ENCODE data around the gene MET.
"Not testable (repeated sequence)": the region's sequence is repeated elsewhere in the genome, so short reads cannot be mapped to it uniquely, and the experiment has no call there.

MET gene

DNA sequence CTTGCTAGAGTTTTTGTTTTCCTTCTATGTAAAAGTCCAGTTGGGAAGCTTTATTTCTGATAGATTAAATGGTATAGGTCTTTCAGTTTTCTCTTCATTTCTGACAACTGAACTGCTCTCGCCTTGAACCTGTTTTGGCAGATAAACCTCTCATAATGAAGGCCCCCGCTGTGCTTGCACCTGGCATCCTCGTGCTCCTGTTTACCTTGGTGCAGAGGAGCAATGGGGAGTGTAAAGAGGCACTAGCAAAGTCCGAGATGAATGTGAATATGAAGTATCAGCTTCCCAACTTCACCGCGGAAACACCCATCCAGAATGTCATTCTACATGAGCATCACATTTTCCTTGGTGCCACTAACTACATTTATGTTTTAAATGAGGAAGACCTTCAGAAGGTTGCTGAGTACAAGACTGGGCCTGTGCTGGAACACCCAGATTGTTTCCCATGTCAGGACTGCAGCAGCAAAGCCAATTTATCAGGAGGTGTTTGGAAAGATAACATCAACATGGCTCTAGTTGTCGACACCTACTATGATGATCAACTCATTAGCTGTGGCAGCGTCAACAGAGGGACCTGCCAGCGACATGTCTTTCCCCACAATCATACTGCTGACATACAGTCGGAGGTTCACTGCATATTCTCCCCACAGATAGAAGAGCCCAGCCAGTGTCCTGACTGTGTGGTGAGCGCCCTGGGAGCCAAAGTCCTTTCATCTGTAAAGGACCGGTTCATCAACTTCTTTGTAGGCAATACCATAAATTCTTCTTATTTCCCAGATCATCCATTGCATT is 27.1 kb downstream of the MET start:
- no peak for DNase-seq (ENCODE audit: low spot score)

DNA sequence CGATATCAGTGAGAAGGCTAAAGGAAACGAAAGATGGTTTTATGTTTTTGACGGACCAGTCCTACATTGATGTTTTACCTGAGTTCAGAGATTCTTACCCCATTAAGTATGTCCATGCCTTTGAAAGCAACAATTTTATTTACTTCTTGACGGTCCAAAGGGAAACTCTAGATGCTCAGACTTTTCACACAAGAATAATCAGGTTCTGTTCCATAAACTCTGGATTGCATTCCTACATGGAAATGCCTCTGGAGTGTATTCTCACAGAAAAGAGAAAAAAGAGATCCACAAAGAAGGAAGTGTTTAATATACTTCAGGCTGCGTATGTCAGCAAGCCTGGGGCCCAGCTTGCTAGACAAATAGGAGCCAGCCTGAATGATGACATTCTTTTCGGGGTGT is 27.7 kb downstream of the MET start:
- no peak for DNase-seq (ENCODE audit: low spot score)

DNA sequence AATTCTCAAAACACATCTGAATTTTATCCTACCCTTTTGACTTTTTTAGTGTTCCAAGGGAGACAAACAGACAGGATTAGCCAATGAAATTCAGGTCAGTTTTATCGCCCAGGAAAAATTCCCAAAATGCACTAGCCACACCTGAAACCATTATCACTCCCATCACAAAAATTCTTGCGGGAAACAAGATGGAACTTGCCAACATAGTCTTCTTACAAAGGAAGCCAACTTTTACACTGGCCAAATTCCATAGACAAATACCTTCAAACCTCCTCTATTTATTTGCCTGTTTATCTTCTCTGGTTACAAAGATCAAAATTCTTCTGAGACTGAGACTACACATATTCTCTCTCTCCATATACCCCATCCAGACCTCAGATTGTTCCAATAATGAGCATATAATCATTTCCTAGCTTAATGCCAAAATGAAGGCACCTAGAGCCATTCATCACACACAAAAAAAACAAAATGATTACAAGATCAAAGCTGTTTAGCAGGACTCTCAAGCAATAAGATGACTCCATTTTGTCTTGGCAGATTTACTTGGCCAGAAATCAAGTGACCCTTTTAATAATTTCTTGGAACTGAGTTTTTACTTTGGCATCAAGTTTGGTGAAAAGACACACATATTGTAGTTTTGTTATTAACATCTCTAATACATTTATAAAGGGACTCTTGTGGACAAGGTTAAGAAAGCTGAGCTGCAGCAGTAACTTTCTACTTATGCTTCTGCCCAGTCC is 30.2 kb downstream of the MET start:
- no peak for DNase-seq (ENCODE audit: low spot score)

DNA sequence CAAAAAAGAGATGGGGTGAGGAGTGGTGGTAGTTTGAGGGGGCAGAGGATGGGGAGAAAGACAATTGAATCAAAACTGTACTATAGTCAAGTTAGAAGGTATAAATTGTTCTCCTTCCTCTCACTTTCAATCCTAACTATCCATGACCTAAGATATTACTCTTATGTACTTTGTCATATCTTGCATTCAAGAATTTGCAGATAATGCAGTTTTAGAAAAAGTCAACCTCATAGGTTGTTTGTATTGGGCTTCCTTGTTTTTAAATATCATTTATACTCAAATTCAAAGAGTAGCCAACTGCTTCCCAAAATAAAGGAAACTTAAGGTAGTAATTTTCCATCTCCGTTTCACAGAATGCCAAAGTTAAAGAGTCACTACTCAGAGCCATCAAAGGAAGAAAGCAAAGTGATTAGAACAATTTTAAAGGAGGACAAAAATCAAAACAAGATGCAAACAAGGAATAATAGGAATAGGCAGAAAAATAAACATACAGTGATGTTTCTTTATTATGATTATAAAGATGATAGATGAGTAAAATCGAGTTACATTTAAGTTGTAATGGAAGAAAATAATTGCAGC is 32.7 kb downstream of the MET start:
- no peak for DNase-seq (ENCODE audit: low spot score)

DNA sequence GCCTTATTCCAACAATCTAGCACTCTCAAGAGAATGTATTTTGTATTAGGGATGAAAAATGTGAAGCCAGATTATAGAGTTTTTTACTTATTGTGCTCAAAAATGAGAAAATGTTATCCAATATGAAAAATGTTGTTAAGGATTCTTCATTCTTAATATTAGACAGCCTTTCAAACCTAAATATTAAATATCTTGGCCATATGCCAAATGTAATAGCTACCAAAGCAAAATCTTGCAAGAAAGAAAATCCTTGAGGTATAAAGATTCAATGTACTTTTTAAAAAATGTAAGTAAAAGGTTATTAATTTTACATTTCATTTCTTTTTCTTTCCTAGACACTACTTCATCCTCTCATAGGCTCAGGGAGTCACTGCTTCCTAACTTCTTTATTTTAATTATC is 33.4 kb downstream of the MET start:
- no peak for DNase-seq (ENCODE audit: low spot score)

DNA sequence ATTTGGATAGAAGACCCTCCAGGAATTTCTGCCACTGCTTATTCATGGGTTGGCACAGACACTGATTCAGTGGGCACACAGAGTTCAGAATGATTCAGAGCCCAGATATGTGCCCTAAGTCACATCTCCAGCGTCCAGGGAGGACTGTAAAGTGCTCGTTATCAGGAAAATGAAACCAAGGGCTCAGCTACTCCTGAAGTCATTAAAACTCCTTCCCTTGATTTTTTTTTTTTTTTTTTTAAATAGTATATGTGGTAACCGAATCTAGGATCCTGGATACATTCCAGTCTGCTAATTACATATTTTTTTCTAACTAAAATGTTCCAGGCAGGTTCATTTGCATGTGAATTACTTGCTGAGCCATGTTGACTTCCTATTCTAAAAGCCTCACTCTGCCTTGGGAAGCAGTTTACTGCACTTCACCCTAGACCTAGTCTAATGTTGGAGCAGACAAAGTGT is 34.7 kb downstream of the MET start:
- DNase-seq (ENCODE audit: low spot score), result no peak

DNA sequence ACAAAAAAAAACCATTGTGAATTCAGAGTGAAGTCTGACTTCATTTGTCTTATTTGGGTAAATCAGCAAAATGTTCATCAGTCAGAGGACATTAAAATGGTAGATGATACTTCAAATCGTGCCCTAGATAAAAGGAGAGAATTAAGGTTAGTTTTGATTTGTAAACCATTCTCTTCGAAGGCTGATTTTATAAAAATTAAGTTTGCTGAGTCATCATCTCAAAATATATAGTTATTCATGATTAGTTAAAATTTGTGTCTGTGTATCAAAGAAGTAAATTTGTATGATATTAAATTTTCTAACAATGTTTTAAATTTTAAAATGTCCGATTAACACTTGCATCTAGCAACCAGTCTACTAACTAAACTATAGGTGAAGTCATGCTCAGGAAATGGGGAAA is 35.3 kb downstream of the MET start:
- DNase-seq (ENCODE audit: low spot score), result no peak

DNA sequence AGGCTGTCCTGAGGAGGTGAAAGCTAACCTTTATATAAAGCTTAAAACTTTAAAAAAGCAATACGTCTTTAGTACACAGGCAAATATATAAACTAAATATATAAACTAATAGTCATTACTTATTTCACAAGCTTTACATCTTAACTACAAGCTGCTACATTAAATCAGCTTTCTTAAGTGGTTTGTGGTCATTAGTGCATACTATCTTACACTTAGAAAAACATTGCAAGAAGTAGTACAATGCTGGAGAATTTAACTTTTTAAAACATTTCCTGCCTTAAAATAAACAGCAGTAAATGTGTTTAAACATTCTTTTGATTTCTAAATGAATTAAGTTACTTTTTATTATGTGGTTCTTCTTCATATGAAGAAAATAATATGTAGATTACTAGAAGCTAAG is 36.3 kb downstream of the MET start:
- DNase-seq (ENCODE audit: low spot score), result no peak

DNA sequence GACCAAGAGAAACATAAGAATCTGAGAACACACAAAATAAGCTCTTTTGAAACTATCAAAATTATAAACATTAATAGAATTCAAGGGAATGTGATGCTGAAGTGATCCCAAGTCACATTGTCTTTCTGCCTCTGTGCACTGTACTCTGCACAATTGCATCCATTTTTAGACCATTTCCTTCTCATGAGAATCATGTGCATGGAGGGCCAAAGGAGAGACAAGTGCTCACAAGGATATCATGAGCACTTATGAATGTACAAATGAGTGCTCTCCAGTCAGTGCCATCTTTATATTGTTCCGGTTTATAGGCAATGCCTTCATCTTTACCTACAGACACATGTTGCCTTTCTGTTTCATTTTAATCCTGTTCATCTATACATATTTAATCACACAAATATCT is 36.9 kb downstream of the MET start:
- DNase-seq (ENCODE audit: low spot score), result no peak

DNA sequence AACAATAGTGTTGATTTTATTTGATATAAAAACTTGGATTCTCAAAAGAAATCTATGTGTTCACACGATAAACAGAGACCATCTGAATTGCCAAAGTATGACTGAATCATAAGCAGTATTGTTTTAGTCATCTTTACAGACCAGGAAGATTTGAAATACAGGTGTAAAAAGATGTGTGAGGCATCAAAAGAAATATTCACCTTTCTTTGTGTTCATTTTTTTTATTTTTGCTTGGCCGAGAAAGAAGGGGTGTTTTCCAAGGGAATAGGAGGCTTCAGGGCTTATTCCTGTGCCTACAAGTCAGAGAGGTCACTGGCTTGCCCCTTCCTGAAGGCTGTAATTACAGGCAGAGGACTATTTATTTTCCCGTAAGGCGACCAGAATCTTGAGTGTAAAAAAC is 37.3 kb downstream of the MET start:
- DNase-seq (ENCODE audit: low spot score), result no peak

DNA sequence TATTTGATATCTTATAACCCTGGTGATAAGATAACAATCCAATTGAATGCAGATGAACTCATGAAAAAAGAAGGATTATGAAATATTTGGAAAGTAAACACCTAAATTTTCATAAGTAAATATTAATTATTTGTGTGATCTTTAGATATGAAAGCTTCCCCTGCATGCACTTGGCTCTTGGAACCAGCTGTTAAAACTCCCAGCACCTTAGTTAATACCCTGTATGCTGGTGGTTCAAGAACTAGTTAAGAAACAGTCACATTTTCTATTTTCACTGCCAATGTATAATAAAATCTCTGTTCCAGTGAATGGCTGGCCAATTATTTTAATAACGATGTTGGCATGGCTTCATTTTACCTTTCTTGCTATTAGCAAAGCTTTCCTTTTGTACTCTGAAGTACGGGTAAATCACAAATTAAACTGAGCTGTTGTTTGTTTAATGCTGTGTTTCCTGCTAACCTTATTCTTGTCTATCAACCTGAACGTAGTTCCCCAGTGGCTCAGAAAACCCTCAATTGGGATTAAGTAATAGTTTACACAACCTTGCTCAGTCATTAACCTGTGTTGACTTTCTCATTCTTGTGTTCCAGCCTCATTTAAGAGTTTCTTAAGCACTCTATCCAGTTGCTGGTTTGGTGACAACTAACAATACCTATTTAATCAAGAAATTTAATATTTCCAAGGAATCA is 38.9 kb downstream of the MET start:
- no peak for DNase-seq (ENCODE audit: low spot score)

DNA sequence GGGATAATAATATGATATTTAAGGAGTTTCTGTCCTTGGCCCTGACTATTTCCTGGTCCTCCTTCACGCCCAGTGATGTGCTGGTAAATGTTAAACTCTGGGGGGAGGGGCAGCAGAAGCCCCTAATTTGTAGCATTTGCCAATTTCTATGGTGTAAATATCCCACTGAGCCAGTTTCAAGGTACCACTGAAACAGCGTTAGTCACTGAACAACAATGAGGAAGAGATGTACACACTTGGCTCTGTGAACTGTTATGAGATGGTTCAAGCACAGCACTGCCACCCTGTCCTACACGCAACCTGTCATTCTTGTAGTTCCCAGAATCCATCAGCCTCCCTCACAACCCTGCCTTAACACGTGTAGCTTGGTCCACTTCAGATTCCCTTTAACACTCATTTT is 39.8 kb downstream of the MET start:
- DNase-seq (ENCODE audit: low spot score), result no peak

DNA sequence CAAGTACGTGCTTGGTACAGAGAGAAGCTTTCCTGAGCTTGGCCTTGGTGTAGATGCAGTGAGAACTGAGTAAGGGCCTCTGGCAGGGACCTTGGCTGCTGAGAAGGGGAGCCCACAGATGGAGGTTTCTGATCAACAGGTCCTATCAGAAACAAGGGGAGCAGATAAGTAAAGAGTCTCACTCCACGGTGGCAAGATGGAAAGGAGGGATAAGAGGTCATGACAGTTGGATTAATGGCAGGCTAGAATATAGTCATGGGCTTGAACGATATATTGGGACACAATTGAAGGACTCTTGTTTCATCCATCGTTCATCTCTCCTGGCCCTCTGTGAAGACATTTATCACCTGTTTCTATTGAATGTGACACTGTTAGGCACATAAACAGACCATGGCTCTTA is 41.5 kb downstream of the MET start:
- no peak for DNase-seq (ENCODE audit: low spot score)

DNA sequence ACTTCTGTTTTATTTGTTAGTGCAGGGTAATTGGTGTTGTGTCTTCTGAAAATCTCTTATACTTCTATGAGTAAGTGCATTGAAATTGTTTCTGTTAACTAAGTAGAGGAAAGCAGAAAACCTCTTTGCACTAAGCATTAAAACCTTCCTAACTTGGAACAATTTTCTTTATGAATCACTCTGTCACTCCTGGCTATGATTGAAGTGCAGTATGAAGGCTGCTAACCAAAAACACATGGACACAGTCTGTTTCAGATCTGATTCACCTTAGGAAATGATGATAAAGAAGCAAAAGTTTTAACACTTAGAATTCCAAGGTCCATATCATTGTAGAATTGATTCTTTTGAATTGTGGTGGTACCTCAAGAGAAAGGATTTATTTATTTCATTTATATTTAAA is 41.9 kb downstream of the MET start:
- DNase-seq (ENCODE audit: low spot score), result no peak

DNA sequence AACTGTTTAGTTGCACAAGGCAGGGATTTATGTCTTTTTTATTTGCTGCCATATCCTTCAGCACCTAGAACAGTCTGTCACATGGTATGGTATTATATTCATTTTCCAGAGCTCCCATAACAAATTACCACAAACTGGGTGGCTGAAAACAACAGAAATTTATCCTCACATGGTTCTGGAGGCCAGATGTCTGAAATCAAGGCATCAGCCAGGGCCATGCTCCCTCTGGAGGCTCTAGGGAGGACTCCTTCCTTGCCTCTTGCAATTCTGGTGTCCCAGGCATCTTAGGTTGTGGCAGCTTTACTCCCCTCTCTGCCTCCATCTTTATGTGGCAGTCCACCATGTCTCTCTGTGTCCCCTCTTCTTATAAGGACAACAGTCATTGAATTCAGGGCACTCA is 43.1 kb downstream of the MET start:
- no peak for DNase-seq (ENCODE audit: low spot score)

DNA sequence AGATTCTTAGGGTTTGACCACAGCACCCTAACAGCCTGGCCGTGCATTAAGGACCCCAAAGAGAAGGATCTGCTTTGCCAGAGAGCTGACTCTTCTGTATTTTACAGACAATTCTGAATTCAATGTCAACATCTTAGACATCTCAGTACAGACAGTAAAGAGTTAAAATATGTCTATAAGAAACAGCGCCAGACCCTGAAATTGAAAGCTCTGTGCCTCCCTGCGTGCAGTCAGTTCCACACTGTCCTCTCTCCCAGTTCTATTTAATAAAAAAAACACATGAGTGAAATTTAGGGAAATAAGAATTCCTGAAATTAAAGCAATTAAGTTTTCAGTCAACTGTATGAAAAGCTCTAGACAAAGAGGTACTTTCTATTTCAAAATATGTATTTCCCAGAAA is 45.1 kb downstream of the MET start:
- DNase-seq (ENCODE audit: low spot score), result no peak

DNA sequence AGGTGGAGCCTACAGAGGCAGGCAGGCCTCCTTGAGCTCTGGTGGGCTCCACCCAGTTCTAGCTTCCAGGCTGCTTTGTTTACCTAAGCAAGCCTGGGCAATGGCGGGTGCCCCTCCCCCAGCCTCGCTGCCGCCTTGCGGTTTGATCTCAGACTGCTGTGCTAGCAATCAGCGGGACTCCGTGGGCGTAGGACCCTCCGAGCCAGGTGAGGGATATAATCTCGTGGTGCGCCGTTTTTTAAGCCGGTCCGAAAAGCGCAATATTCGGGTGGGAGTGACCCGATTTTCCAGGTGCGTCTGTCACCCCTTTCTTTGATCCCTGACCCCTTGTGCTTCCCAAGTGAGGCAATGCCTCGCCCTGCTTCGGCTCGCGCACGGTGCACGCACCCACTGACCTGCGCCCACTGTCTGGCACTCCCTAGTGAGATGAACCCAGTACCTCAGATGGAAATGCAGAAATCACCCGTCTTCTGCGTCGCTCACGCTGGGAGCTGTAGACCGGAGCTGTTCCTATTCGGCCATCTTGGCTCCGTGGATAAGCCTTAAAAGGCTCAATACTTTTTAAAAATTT is 52.0 kb downstream of the MET start:
- not testable (repeated sequence) for DNase-seq (ENCODE audit: low spot score)

DNA sequence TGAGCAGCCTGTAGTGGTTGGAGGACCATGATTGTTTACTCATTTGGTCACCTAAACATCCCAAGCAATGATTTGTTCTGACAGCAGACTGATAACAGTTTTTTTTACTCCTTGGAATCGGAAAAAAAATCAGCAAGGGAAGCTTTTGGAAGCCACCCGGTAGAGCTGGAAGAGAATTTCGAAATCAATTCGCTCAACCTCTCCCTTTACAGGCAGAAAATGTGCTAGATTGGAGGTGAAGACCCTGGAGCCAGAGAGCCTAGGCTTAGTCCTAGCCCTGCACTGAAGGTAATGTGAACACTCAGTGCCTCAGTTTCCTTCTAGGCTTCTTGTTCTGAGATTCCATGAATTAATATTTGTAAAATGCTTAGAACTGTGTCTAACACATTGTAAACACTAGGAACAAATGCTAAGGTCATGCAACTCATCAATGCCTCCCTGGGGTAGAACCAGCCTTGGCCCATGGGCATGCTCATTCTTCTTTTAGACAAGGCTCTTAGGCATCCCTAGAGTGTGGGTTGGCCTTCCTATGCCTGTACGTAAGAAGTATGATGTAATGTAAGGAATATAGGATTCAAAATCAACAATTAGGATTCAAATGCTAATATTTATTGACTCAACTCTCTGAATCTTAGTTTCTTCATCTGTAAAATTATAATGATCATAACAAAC is 52.7 kb downstream of the MET start:
- no peak for DNase-seq (ENCODE audit: low spot score)

DNA sequence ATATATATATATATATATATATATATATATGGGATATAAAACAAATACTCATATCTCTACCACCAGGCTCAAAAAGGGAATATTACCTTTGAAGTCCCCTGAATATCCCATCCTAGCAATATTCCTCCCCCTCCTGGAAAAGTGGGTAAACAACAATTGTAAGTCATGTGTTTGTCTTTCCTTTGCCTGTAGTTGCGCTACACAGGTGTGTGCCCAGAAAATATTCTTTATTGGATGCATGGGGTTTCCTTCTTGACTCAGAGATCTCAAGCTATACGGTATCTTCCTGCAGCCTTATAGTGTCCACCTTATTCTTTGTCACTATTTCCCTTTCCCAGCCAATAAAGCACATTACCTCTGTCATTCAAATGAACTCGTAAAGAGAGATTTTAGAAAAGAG is 54.2 kb downstream of the MET start:
- peak; percentile 13 for DNase-seq (ENCODE audit: low spot score)

DNA sequence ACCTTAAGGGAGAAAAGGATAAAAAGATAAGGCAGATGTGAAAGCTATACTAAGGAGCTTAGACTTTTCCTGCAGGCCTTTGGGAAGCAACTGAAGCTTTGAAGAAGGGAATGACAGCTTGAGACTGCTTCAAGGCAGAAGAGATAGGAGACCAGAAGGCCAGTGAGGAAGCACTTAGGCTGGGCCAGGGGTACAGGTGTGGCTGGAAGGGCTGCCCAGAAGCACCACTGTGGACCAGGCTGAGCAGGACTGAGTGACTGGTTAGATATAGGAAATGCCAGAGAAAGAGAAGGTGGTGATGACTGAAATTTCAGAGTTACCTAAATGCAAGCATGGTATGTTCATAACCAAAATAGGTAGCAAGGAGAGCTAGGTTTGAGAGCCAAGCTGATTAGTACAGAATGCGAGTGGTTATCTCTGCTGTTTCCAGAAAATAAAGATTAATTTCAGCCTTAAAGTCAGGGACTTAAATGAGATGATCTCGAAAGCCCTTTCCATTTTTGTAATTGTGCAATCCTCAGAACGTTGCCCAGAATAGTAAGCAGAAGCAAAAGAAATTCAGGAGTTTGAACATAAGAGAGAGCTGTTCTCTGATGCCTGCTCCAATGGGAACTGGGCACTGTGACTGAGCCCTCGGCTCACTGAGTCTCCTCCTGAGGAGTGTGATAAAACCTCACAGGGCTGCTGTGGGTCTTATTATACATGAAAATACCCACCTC is 54.9 kb downstream of the MET start:
- no peak for DNase-seq (ENCODE audit: low spot score)

DNA sequence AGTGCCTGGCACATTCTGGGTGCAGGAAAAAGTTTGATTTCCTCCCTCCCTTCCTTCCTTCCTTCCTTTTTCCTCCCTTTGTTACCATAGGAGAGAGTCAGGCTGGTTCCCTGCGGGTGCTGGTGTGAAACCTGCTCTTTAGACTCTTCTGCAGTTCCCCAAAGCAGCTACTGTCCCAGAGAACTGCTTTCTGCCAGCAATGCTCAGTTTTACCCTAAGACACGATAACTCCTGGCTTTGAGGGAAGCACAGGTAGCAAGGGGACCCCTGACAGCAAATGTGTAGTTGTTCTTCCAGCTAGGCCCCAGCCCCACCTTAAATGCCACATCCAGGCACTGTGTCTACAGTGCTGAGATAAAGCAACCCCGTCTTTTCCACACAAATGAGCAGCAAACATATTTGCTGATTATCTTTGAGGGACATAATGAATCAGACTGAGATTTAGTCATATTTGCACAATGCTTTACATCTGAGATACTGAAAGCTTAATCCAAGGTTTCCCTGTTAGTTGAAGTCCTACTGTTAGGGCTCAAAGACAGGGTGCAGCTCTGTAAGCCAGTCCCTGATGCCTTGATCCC is 55.5 kb downstream of the MET start:
- DNase-seq (ENCODE audit: low spot score), result no peak
